Naive thymus-derived CD8-positive, alpha-beta T cell (primary cell): ENCODE measurements around the gene FOXO3. TPM values are rescaled to one million over a fixed set of nuclear protein-coding genes. Genes with fewer than 3 reads are reported as not detected.

Experiments
- ATAC-seq, 2 donors: fragments of 150-1000 bp; cut with Tn5 transposase in 1 of 2; sonication (Bioruptor Pico), chemical (Tn5 transposase) in 1 of 2; 1 replicate in 1 of 2; 2 replicates in 1 of 2; pipeline ENCODE4 v1.10.0; 2021; ENCODE audit warnings: mild to moderate bottlenecking in 2 of 2, moderate library complexity in 2 of 2
- POLR2A ChIA-PET: fragments of 350-600 bp; sonication (Branson Sonifier 250); formaldehyde crosslinking; loops from one replicate; lab custom pipeline; 2021; ENCODE audit warnings: antibody characterized with exemption; lab: Charles Lee
- DNase-seq, 10 donors: peaks; one replicate each; pipeline versions ENCODE4 v3.0.0 to v3.0.0-alpha.2; 2020 to 2022
- H3K27ac Mint-ChIP-seq, 10 donors: one replicate each; pipeline ENCODE4 v1.8.0; 2020 to 2022; ENCODE audit warnings: mild to moderate bottlenecking in 10 of 10, mixed read lengths in 10 of 10, moderate library complexity in 4 of 10, inconsistent platforms in 1 of 10
- H3K27me3 Mint-ChIP-seq, 5 donors: one replicate each; pipeline ENCODE4 v1.8.0; 2021 to 2022; ENCODE audit warnings: mixed read lengths in 5 of 5
- H3K36me3 Mint-ChIP-seq, 3 donors: one replicate each; pipeline ENCODE4 v1.8.0; 2020 to 2022; ENCODE audit warnings: mixed read lengths in 3 of 3, mild to moderate bottlenecking in 2 of 3, inconsistent platforms in 1 of 3
- H3K4me1 Mint-ChIP-seq, 4 donors: one replicate each; pipeline ENCODE4 v1.8.0; 2021 to 2022; ENCODE audit warnings: mixed read lengths in 4 of 4
- H3K4me3 Mint-ChIP-seq, 10 donors: one replicate each; pipeline ENCODE4 v1.8.0; 2020 to 2022; ENCODE audit warnings: mild to moderate bottlenecking in 10 of 10, mixed read lengths in 10 of 10, moderate library complexity in 6 of 10, inconsistent platforms in 1 of 10
- H3K9me3 Mint-ChIP-seq, 9 donors: one replicate each; pipeline ENCODE4 v1.8.0; 2020 to 2022; ENCODE audit warnings: mixed read lengths in 9 of 9, mild to moderate bottlenecking in 3 of 9, inconsistent platforms in 1 of 9, moderate library complexity in 1 of 9
- polyA plus RNA-seq, 3 donors: library from polyadenylated mRNA; unstranded; fragments of 300-500 nt; fragmentation: Illumina TruSeq; gene quantifications; one replicate each; pipeline ENCODE4 v1.2.3, GENCODE V29; 2021
- total RNA-seq, 8 experiments: library from RNA in 2 of 8; stranded (reverse) in 2 of 8; gene quantifications; one replicate each; pipeline ENCODE4 v1.2.3 and lab custom pipeline; 2021 to 2026

The FOXO3 gene
- total and polyA plus RNA-seq, 5 experiments from 2014 or later = 14.5 to 24.4 (median 18.6) TPM

DNA sequence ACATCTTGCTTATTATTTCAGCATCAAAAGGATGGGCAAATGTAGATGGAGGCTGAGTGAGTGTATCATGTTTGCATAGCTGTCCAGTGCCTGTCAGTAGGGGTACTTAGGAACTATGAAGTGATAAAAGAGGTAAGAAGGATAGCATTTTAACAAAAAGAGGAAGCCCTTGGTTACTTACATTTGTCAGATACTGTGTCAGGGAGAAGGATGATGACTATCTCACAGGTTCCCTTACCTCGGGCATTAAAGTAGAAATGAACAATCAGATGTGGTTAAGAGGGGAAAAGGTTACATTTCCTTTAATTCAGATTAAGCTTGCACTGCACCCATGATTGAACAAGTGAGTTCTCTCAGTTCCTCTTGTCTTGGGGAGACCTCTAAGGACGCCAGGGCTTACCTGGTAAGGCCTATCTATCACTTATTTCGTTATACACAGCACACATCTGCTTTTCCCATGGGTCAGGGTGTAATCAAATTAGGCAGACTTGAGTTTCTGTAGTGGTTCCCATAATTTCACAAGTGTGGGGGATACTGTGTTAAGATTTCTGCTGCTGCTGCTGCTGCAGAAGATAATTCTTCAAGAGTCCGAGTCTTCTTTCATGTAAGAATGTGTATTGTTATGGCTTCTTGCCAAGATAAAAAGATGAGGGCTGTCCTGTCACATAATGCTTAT, 4.5 kb downstream of the FOXO3 start:
- no peaks in the 10 kb centered on the region for H3K27me3 Mint-ChIP-seq
- peak overlapping the region in 9 of 10 donors; percentile 57 to 90 (median 85) for H3K27ac Mint-ChIP-seq
- ATAC-seq (peak; percentile 76 to 89), DNase-seq (peak in 5 of 10 donors; percentile 25 to 79 (median 56))
- POLR2A ChIA-PET = interaction anchor here (1.6 kb wide), 1 partner anchor 88 kb away, joined by 3 read pairs; no protein-coding TSS in a partner anchor
- no peaks in the 10 kb centered on the region for H3K9me3 Mint-ChIP-seq
- peaks cover 29 to 75% (median 64%) of the 10 kb centered on the region in 4 donors for H3K4me1 Mint-ChIP-seq
- peaks cover 8 to 29% (median 10%) of the 10 kb centered on the region in 3 donors for H3K36me3 Mint-ChIP-seq
- peak overlapping the region in 9 of 10 donors; percentile 42 to 78 (median 64) for H3K4me3 Mint-ChIP-seq

DNA sequence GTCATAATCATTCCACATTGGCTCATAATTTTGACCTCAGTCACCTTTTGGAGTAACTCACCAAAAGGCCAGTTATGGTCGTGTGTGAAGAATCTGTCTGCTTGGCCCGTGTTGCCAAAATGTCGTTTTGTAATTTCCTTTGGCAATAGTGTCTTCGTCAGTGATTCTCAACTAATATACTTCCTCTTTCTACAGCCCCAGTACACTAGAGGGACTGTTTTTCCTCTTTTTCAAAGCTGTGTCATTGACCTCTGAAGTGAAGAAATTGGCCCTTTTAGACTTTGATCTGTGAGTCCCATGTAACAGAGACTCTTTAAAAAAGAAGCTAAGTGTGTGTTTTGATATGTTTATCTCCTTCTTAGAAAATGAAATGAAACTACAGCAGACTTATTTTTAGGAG, 5.2 kb downstream of the FOXO3 start:
- H3K36me3 Mint-ChIP-seq = peaks cover 8 to 36% (median 14%) of the 10 kb centered on the region in 3 donors
- no peak for ATAC-seq
- H3K27me3 Mint-ChIP-seq = no peaks in the 10 kb centered on the region
- DNase-seq = no peak
- peaks cover 29 to 75% (median 64%) of the 10 kb centered on the region in 4 donors for H3K4me1 Mint-ChIP-seq
- H3K4me3 Mint-ChIP-seq = peak overlapping the region in 8 of 10 donors; percentile 42 to 78 (median 62)
- POLR2A ChIA-PET = interaction anchor here (0.6 to 1.6 kb wide), 2 partner anchors 87 to 362 kb away, joined by 3 read pairs; no protein-coding TSS in a partner anchor
- no peaks in the 10 kb centered on the region for H3K9me3 Mint-ChIP-seq
- peak overlapping the region in 7 of 10 donors; percentile 31 to 86 (median 67) for H3K27ac Mint-ChIP-seq

DNA sequence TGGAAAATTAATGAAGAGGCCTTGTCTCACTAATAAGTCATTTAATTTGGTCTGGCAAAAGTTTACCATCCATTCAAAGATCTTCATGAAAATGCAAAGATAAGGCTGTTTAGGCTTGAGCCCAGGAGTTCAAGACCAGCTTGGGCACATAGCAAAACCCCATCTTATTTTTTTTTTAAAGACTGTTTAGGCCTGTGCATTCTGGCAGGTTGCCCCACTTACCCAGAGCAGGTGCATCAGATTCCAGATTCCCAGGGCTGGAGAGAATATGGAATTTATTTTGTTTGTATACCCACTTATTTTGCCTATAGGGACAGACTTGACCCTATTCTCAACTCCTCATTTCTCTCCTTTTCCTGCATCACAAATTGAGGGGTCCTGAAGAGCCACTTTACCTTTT, 5.7 kb downstream of the FOXO3 start:
- no peak for DNase-seq
- H3K4me3 Mint-ChIP-seq = peak overlapping the region in 6 of 10 donors; percentile 10 to 78 (median 62)
- POLR2A ChIA-PET = interaction anchor here (0.6 to 1.6 kb wide), 4 partner anchors 8 to 362 kb away, joined by 3 read pairs; no protein-coding TSS in a partner anchor
- no peak for ATAC-seq
- no peaks in the 10 kb centered on the region for H3K27me3 Mint-ChIP-seq
- H3K27ac Mint-ChIP-seq = peak overlapping the region in 2 of 10 donors; percentile 60 to 86
- peaks cover 29 to 80% (median 67%) of the 10 kb centered on the region in 4 donors for H3K4me1 Mint-ChIP-seq
- H3K36me3 Mint-ChIP-seq = peaks cover 8 to 41% (median 19%) of the 10 kb centered on the region in 3 donors
- H3K9me3 Mint-ChIP-seq = no peaks in the 10 kb centered on the region

DNA sequence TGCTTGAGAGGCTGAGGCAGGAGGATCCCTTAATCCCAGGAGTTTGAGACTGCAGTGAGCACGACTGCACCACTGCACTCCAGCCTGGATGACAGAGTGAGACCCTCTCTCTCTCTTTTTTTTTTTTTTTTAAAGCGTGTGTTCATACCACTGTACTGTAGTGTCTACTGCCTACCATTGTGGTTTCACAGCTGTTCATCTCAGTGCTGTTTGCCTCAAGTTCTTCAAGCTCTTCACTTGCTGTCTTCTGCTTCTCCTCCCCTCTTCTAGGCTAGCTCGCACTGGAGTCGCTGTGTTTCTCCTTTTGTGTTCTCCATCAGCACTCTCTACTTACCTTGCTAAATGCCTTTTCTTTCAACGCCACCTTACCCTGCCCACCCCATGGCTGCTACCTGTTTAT, 7.4 kb downstream of the FOXO3 start:
- DNase-seq = no peak
- no peaks in the 10 kb centered on the region for H3K27me3 Mint-ChIP-seq
- H3K9me3 Mint-ChIP-seq = no peaks in the 10 kb centered on the region
- ATAC-seq = no peak
- peak overlapping the region in 1 of 10 donors; percentile 64 for H3K4me3 Mint-ChIP-seq
- POLR2A ChIA-PET = interaction anchor here (0.7 kb wide), 2 partner anchors 17 to 56 kb away, joined by 3 to 5 read pairs; no protein-coding TSS in a partner anchor
- H3K27ac Mint-ChIP-seq = peak overlapping the region in 3 of 10 donors; percentile 2 to 78 (median 34)
- H3K36me3 Mint-ChIP-seq = peaks cover 8 to 38% (median 19%) of the 10 kb centered on the region in 3 donors
- peaks cover 21 to 67% (median 54%) of the 10 kb centered on the region in 4 donors for H3K4me1 Mint-ChIP-seq

DNA sequence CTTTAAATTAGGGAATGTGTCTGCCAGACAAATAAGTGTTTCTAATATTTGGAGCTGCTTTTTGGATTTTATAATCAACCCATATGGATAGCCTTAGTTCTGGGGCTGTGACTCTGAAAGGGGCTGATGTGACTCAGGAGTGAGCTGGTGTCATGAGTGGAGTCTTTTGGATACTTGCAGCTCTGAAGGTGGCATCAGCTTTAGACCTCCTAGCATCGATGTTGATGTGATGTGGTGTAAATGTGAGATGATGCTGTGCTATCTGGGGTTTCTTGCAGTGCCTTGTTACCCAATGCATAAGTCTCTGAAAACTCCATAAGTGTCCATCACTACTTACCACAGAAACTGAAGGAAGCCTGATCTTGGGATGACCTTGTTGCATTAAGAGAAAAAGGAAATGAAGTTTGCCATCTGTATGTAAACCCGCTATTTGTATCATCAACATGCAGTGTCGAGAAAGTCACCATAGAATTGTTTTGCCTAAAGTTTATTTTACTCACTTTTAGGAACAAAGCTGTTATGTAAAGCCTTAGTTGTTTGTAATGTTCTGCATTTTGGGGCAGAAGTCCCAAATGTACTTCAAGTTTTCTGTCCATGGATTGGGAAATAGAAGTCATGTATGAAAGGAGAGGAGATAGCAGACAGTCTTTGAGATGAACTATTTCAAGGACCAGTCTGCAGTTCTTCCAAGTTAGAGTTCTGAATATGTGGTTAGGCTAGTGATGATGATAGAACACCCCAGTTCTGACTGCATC, 8.0 kb downstream of the FOXO3 start:
- H3K4me3 Mint-ChIP-seq = no peak overlapping the region
- H3K36me3 Mint-ChIP-seq = peaks cover 8 to 38% (median 19%) of the 10 kb centered on the region in 3 donors
- no peaks in the 10 kb centered on the region for H3K27me3 Mint-ChIP-seq
- peak overlapping the region in 3 of 10 donors; percentile 2 to 78 (median 34) for H3K27ac Mint-ChIP-seq
- peaks cover 18 to 64% (median 51%) of the 10 kb centered on the region in 4 donors for H3K4me1 Mint-ChIP-seq
- ATAC-seq (no peak), DNase-seq (no peak)
- H3K9me3 Mint-ChIP-seq = no peaks in the 10 kb centered on the region
- POLR2A ChIA-PET = no interaction called here

DNA sequence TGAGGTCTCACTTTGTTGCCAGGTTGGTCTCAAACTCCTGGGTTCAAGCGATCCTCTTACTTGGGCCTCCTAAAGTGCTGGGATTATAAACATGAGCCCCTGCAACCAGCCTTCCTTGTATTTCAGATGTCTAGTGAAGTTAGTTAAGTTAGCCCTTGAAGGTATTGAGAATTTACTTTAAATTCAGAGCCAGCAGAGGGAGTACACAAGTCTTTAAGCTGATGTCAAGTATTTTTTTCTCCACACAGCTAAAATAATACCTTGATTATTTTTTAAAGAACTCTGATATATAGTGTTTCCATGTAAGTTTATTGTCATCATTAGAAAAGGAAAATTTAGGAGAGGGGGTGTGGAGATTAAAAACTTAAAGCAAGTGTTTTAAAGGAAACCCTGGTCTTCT, 9.8 kb downstream of the FOXO3 start:
- Mint-ChIP-seq H3K27ac (no peak overlapping the region), H3K27me3 (no peaks in the 10 kb centered on the region), H3K36me3 (peaks cover 8 to 38% (median 22%) of the 10 kb centered on the region in 3 donors), H3K9me3 (no peaks in the 10 kb centered on the region), H3K4me3 (no peak overlapping the region), H3K4me1 (peaks cover 18 to 62% (median 47%) of the 10 kb centered on the region in 4 donors)
- POLR2A ChIA-PET = interaction anchor here (0.7 to 1.0 kb wide), 2 partner anchors 9 to 27 kb away, joined by 3 to 7 read pairs; no protein-coding TSS in a partner anchor
- DNase-seq (no peak), ATAC-seq (no peak)

DNA sequence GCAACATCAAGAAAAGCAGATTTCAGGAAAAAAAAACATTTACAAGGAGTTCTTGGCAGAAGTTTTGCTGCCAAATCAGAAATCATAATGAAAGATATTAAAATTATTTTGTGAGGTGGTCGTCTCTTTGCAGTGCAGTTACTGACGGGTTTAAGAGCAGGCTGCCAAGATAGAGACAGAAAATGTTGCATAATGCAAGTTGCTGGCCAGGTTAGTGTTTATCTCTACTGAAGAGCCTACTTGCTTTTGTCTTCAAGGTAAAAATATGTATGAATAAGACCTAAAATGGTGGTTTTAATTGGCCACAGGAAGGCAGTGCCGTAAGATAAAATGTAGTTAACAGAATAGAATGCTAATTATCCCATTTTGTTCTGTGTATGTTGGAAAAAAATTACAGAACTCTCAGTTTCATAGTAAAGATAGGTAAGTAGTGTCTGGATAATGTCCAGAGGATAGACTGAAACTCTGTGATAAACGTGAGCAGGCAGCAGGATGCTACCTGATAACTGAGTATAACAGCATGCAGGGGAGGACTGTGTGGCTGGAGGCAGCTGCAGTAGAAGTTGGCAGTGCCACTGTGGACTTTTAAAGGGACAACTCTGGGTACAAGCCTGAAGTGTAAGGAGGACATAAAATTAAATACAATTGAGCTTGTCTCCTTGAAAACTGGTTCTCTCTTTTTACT, 13.9 kb downstream of the FOXO3 start:
- DNase-seq (no peak), ATAC-seq (no peak)
- Mint-ChIP-seq H3K27me3 (no peaks in the 10 kb centered on the region), H3K9me3 (no peaks in the 10 kb centered on the region), H3K4me1 (peaks cover 19 to 57% (median 55%) of the 10 kb centered on the region in 4 donors), H3K27ac (peak overlapping the region in 4 of 10 donors; percentile 26 to 66 (median 47)), H3K36me3 (peaks cover 1 to 28% (median 13%) of the 10 kb centered on the region in 3 donors), H3K4me3 (no peak overlapping the region)
- POLR2A ChIA-PET = interaction anchor here (0.6 to 1.0 kb wide), 2 partner anchors 16 to 1541 kb away, joined by 3 read pairs; no protein-coding TSS in a partner anchor

DNA sequence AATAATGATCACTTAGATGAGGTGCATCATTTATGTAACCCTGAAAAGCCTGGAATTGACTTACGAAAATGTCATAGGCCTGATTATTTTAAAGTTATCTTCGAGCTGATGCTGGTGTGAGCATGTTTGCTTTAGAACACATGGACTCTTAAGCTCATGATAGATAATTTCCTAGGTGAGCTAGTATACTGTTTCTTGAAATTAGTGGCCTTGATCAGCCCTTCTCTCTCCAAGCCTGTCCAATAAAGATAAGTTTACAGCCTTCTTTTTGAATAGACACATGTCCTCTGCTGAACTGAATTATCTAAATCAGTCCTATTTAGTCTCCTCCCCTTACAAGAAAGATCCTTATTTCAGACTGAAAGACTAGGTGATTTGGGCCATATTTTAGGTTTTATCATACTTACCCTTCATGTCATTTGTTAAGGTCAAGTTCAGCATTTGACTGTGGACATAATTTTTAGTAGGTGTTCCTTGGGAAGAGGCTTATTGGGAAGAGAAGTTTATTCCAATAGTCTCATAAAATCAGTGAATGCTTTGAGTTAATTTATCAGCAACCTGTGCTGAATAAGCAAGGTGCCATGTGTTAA, 15.3 kb downstream of the FOXO3 start:
- Mint-ChIP-seq H3K9me3 (no peaks in the 10 kb centered on the region), H3K27me3 (no peaks in the 10 kb centered on the region), H3K27ac (peak overlapping the region in 5 of 10 donors; percentile 11 to 28 (median 14)), H3K36me3 (peaks cover 0 to 18% (median 7%) of the 10 kb centered on the region in 3 donors), H3K4me1 (peaks cover 24 to 66% (median 64%) of the 10 kb centered on the region in 4 donors), H3K4me3 (no peak overlapping the region)
- DNase-seq (no peak), ATAC-seq (no peak)
- POLR2A ChIA-PET = interaction anchor here (0.9 to 1.8 kb wide), 3 partner anchors 12 to 18 kb away, joined by 3 to 5 read pairs (median 3); no protein-coding TSS in a partner anchor

DNA sequence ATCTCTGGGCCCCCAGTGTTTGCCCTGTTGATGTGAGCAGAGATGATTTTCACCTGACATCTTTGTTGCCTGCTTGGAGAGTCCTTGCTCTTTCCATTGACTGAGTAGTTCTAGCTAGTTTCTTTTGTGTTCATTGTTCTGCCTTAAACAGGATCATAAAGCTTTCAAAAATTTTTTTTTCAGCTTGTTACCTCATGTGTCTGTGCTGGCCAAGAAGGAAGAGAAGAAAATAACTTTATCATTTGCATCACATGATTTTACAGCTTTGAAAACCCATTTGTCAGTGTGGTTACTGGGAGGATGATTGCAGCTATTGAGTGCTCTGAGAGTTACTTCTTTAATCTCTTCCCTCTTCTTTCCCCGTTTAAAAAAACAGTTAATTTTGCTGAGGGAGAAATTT, 16.0 kb downstream of the FOXO3 start:
- Mint-ChIP-seq H3K4me1 (peaks cover 32 to 70% (median 66%) of the 10 kb centered on the region in 4 donors), H3K27ac (peak overlapping the region in 8 of 10 donors; percentile 1 to 72 (median 18))
- ATAC-seq = peak; percentile 57 to 81

DNA sequence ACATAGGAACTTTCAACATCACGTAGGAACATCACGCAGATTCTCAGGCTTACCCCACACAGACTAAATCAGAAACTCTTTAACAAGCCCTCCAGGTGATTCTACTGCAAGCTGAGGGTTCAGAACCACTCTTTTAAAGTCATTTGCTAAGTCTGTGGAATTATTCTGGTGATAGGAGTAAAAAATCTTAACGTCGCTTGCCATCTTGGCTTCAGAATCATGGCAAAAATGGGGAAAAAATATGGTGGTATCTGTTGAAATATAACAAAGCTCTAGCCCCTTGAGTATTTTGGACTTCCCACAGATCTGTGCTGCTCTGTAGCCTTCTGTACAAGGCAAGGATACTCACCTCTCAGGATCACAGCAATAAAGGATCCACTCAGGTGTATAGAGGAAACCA, 17.4 kb downstream of the FOXO3 start:
- ATAC-seq (no peak), DNase-seq (no peak)
- Mint-ChIP-seq H3K4me3 (no peak overlapping the region), H3K4me1 (peaks cover 36 to 79% (median 75%) of the 10 kb centered on the region in 4 donors), H3K36me3 (peaks cover 0 to 8% (median 3%) of the 10 kb centered on the region in 3 donors), H3K9me3 (no peaks in the 10 kb centered on the region), H3K27me3 (no peaks in the 10 kb centered on the region), H3K27ac (peak overlapping the region in 1 of 10 donors; percentile 4)
- POLR2A ChIA-PET = interaction anchor here (1.1 kb wide), 1 partner anchor 18 kb away, joined by 3 read pairs; no protein-coding TSS in a partner anchor

More for the DNA sequence above, 16.0 kb downstream of the FOXO3 start:
- DNase-seq = peak in 2 of 10 donors; percentile 26 to 30
- H3K4me3 Mint-ChIP-seq = peak overlapping the region in 8 of 10 donors; percentile 3 to 59 (median 23)
- H3K9me3 Mint-ChIP-seq = no peaks in the 10 kb centered on the region
- POLR2A ChIA-PET = interaction anchor here (0.9 to 1.8 kb wide), 3 partner anchors 11 to 19 kb away, joined by 3 to 5 read pairs (median 5); no protein-coding TSS in a partner anchor
- H3K27me3 Mint-ChIP-seq = no peaks in the 10 kb centered on the region
- H3K36me3 Mint-ChIP-seq = peaks cover 0 to 11% (median 3%) of the 10 kb centered on the region in 3 donors
